ENCODE data around the gene APBB2. TPM values are rescaled to one million over a fixed set of nuclear protein-coding genes. Genes with fewer than 3 reads are reported as not detected.

Gene APBB2
- total and polyA plus RNA-seq, 2 of the 8 experiments (the other 6 are each of a cell fraction or from before 2014, with no cell fraction given), result 58.7 to 59.4 TPM

DNA sequence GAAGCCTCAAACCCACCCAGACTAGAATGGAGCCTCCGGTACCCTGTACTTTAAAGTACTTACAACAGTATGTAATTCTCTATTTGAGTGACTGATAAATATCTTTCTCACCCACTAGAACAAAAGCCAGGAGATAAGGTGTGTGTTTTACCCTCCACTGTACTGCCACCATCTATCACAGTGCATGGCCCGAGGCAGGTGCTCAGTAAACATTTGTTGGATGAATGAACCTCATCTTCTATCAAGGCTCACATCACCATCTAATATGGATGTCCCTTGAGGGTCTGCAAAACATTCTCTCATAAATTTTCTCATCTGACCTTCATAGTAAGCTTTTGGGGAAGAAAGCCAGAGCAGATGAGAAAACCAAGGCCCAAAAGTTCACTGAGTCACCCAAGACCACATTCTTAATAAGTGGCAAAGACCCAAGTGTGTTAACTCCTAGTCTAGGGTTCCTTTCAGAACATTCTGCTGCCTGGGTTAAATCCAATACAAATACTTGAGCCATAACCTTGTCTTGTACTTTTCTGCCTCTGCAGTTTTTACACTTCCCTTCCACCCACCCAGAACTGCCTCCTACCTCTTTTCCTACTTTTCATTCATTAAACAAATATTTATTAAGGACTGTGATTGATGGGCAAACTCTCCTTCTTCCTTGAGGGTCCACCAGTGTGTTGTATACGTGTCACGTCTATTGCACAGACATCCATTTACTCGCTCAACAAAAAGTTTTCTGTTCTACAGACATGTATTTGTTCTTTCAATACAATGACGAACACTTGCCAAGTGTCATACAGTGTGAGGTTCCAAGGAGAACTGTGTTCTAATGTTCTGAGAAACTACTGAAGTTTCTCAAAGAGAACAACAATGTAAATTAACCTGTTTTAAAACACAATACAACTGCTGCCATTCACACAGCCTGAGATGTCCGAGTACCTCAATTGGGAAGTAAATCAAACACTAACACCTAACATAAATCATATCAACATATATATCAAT is 35.7 kb downstream of the APBB2 start (continued):
- TF ChIP-seq, protein P1, sequence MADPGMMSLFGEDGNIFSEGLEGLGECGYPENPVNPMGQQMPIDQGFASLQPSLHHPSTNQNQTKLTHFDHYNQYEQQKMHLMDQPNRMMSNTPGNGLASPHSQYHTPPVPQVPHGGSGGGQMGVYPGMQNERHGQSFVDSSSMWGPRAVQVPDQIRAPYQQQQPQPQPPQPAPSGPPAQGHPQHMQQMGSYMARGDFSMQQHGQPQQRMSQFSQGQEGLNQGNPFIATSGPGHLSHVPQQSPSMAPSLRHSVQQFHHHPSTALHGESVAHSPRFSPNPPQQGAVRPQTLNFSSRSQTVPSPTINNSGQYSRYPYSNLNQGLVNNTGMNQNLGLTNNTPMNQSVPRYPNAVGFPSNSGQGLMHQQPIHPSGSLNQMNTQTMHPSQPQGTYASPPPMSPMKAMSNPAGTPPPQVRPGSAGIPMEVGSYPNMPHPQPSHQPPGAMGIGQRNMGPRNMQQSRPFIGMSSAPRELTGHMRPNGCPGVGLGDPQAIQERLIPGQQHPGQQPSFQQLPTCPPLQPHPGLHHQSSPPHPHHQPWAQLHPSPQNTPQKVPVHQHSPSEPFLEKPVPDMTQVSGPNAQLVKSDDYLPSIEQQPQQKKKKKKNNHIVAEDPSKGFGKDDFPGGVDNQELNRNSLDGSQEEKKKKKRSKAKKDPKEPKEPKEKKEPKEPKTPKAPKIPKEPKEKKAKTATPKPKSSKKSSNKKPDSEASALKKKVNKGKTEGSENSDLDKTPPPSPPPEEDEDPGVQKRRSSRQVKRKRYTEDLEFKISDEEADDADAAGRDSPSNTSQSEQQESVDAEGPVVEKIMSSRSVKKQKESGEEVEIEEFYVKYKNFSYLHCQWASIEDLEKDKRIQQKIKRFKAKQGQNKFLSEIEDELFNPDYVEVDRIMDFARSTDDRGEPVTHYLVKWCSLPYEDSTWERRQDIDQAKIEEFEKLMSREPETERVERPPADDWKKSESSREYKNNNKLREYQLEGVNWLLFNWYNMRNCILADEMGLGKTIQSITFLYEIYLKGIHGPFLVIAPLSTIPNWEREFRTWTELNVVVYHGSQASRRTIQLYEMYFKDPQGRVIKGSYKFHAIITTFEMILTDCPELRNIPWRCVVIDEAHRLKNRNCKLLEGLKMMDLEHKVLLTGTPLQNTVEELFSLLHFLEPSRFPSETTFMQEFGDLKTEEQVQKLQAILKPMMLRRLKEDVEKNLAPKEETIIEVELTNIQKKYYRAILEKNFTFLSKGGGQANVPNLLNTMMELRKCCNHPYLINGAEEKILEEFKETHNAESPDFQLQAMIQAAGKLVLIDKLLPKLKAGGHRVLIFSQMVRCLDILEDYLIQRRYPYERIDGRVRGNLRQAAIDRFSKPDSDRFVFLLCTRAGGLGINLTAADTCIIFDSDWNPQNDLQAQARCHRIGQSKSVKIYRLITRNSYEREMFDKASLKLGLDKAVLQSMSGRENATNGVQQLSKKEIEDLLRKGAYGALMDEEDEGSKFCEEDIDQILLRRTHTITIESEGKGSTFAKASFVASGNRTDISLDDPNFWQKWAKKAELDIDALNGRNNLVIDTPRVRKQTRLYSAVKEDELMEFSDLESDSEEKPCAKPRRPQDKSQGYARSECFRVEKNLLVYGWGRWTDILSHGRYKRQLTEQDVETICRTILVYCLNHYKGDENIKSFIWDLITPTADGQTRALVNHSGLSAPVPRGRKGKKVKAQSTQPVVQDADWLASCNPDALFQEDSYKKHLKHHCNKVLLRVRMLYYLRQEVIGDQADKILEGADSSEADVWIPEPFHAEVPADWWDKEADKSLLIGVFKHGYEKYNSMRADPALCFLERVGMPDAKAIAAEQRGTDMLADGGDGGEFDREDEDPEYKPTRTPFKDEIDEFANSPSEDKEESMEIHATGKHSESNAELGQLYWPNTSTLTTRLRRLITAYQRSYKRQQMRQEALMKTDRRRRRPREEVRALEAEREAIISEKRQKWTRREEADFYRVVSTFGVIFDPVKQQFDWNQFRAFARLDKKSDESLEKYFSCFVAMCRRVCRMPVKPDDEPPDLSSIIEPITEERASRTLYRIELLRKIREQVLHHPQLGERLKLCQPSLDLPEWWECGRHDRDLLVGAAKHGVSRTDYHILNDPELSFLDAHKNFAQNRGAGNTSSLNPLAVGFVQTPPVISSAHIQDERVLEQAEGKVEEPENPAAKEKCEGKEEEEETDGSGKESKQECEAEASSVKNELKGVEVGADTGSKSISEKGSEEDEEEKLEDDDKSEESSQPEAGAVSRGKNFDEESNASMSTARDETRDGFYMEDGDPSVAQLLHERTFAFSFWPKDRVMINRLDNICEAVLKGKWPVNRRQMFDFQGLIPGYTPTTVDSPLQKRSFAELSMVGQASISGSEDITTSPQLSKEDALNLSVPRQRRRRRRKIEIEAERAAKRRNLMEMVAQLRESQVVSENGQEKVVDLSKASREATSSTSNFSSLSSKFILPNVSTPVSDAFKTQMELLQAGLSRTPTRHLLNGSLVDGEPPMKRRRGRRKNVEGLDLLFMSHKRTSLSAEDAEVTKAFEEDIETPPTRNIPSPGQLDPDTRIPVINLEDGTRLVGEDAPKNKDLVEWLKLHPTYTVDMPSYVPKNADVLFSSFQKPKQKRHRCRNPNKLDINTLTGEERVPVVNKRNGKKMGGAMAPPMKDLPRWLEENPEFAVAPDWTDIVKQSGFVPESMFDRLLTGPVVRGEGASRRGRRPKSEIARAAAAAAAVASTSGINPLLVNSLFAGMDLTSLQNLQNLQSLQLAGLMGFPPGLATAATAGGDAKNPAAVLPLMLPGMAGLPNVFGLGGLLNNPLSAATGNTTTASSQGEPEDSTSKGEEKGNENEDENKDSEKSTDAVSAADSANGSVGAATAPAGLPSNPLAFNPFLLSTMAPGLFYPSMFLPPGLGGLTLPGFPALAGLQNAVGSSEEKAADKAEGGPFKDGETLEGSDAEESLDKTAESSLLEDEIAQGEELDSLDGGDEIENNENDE (IDR thresholded peaks at IDR 0.05; ENCODE audit: insufficient replicate concordance, low read length), result no peak
- TF ChIP-seq BACH1 (IDR thresholded peaks at IDR 0.05; ENCODE audit: low read length) (no peak), SIX5 (IDR thresholded peaks at IDR 0.05; ENCODE audit: low read depth, low read length) (no peak), BRCA1 (IDR thresholded peaks at IDR 0.05; ENCODE audit: low read depth, low read length) (no peak), GTF2F1 (IDR thresholded peaks at IDR 0.05; ENCODE audit: borderline replicate concordance, low read depth, low read length) (no peak), SP1 (IDR thresholded peaks at IDR 0.05; ENCODE audit: low read depth, low read length) (no peak), USF2 (IDR thresholded peaks at IDR 0.05; ENCODE audit: low read length) (no peak), CBX5 (IDR thresholded peaks at IDR 0.05; ENCODE audit: low read depth, low read length) (no peak)

Measured in H1 (cell line).